ENCODE data around the gene ABHD15. TPM values are rescaled to one million over a fixed set of nuclear protein-coding genes. Genes with fewer than 3 reads are reported as not detected.

The ABHD15 gene
- total RNA-seq, 1 donor from 2014 or later = 13.3 TPM

DNA sequence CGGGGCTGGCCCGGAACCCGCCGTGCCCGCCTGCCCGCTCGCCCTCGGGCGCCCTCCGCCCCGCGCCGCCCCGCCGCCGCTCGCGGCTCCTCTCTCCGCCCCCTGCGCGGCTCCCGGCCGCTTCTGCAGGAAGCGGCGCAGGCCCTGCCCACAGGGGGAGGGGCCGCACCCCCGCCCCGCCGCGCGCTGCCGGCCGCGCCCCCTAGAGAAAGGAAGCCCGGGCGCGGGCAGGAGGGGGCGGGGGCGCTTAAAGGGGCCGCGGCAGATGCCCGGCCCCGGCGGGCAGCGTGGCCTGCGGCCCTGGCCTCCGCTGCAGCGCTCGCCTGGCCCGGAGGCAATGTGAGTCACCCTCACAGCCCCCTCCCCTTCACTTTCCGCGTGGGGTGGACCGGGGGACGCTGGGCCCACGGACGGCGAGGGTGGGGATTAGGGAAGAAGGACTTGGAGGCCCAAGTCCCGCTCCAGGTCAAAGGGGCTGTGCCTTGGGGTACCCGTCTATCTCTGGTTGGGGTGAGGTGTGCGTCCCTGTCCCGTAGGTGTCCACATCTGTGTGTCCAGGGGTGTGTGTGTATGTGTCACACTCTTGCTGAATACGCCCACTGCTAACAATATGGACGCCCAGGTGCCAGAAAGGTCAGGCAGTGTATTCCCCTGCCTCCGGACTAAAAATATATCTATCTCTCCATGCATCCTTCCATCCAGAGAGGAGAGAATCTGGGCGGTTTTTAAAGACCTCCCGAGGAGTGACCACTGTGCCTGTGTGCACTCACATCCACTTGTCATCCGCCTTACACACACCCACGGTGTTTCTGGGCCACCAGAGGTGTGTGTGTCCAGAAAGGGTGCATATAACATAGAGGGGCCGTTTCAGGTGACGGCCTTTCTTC lies 22.9 kb upstream of the ABHD15 start, which contains the start of gene GIT1:
TSS of gene GIT1 (minus strand) at position 125 of the 887 bp plus-strand sequence. CDS start 270 bp downstream, outside the sequence.
- DNase-seq (ENCODE audit: extremely low spot score in 2 of 2) = no peak
- peak within 1 kb of the TSS; percentile 93 for H3K27ac ChIP-seq
- H3K36me3 ChIP-seq = no peaks in the 10 kb centered on the region
- H3K27me3 ChIP-seq = no peaks in the 10 kb centered on the region
- peak within 1 kb of the TSS; percentile 83 to 94 for H3K4me3 ChIP-seq
- peaks cover 70% of the 10 kb centered on the region for H3K4me1 ChIP-seq
- intact Hi-C loops (cut with DNase I) = loop anchor here (10.0 kb wide), 1 partner anchor 345 kb away; the partner anchor contains the start of gene SSH2
- H3K9me3 ChIP-seq = no peaks in the 10 kb centered on the region
- peak in 1 of 2 donors; percentile 79 for TF ChIP-seq POLR2A (IDR thresholded peaks at IDR 0.05)
- TF ChIP-seq POLR2AphosphoS5 (IDR thresholded peaks at IDR 0.05; ENCODE audit: insufficient read depth in 1 of 2, low read depth in 1 of 2) = no peak

DNA sequence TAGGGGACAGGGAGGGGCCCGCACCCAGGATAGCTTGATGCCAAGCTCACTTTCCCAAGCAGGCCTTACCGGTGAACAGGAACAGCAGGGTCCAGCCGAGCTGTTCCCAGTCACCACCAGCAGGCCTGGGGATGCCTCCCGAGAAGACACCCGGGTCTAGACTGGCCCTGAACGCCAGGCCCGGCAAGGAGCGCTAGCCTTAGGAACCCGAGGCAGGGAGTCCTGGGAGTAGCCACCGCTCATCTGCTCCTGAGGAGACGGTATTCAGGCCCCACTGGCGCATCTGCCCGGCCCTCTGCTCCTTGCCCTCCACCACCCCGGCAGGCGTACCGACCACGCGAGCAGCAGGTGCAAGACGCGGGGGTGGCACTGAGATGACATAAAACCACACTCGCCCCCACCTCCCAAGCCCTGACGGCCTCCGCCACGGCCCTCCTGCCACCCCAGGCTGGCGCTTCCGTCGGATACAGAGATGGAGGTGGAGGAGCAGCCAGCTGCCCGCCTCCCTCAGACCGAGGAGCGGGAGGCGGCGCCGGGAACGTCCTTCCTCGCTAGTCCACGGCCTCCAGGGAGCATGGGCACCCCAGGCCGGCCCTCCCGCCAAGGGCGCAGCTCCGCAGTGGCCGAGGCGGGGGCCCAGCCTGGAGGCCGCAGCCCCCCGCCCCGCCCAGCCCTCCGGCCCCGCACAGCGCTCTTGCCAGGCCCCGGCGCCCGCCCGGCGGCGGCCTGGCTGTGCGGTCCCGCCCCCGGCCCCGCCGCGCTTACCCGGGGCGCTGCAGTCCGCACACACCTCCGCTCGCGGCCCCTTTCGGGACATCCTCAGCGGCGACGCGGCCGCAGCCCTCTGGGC lies 21.9 kb upstream of the ABHD15 start:
- peak overlapping the region; percentile 83 to 94 for H3K4me3 ChIP-seq
- intact Hi-C loops (cut with DNase I) = loop anchor here (10.0 kb wide), 1 partner anchor 346 kb away; the partner anchor contains the start of gene SSH2

DNA sequence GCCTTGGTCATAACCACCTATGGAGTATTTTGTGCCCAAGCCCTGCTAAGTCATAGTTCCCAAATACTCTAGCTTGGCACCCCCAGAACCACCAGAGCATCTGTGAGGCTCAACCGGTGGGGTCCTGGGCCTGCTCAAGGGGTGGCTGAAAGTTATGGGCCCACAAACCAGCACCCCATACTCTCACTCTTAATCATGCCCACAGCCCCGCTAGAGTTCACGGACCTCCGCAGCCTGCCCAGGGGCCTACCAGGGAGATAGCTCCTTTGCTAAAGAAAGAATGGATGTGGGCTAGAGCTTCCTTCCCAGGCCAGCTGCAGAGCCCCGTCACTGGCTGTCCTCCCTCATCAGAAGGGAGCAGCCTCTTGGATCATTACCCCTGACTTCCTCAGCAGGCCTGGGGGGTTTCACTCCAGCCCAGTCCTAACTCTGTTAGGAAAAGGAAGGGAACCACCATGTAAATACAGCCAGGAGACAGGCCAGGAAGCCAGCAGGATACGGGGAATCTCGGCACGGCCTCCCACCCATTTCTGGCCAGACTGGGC lies 21.3 kb upstream of the ABHD15 start:
- DNase-seq (ENCODE audit: extremely low spot score in 2 of 2) = no peak
- Histone ChIP-seq H3K27ac (peak overlapping the region; percentile 80), H3K27me3 (no peaks in the 10 kb centered on the region), H3K4me1 (peaks cover 73% of the 10 kb centered on the region), H3K9me3 (no peaks in the 10 kb centered on the region), H3K4me3 (peak overlapping the region; percentile 83 to 94), H3K36me3 (no peaks in the 10 kb centered on the region)
- TF ChIP-seq POLR2AphosphoS5 (IDR thresholded peaks at IDR 0.05; ENCODE audit: insufficient read depth in 1 of 2, low read depth in 1 of 2) (no peak), POLR2A (IDR thresholded peaks at IDR 0.05) (no peak)
- TF ChIP-seq, protein P1, sequence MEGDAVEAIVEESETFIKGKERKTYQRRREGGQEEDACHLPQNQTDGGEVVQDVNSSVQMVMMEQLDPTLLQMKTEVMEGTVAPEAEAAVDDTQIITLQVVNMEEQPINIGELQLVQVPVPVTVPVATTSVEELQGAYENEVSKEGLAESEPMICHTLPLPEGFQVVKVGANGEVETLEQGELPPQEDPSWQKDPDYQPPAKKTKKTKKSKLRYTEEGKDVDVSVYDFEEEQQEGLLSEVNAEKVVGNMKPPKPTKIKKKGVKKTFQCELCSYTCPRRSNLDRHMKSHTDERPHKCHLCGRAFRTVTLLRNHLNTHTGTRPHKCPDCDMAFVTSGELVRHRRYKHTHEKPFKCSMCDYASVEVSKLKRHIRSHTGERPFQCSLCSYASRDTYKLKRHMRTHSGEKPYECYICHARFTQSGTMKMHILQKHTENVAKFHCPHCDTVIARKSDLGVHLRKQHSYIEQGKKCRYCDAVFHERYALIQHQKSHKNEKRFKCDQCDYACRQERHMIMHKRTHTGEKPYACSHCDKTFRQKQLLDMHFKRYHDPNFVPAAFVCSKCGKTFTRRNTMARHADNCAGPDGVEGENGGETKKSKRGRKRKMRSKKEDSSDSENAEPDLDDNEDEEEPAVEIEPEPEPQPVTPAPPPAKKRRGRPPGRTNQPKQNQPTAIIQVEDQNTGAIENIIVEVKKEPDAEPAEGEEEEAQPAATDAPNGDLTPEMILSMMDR (IDR thresholded peaks at IDR 0.05) = no peak
- intact Hi-C loops (cut with DNase I) = loop anchor here (10.0 kb wide), 1 partner anchor 347 kb away; the partner anchor contains the start of gene SSH2

More for the DNA sequence above, 21.9 kb upstream of the ABHD15 start:
- Histone ChIP-seq H3K27ac (peak overlapping the region; percentile 80), H3K9me3 (no peaks in the 10 kb centered on the region), H3K27me3 (no peaks in the 10 kb centered on the region), H3K36me3 (no peaks in the 10 kb centered on the region), H3K4me1 (peaks cover 69% of the 10 kb centered on the region)
- DNase-seq (ENCODE audit: extremely low spot score in 2 of 2) = no peak
- TF ChIP-seq, protein P1 (IDR thresholded peaks at IDR 0.05) = no peak
- TF ChIP-seq POLR2AphosphoS5 (IDR thresholded peaks at IDR 0.05; ENCODE audit: insufficient read depth in 1 of 2, low read depth in 1 of 2) = peak in 1 of 2 donors; percentile 23

DNA sequence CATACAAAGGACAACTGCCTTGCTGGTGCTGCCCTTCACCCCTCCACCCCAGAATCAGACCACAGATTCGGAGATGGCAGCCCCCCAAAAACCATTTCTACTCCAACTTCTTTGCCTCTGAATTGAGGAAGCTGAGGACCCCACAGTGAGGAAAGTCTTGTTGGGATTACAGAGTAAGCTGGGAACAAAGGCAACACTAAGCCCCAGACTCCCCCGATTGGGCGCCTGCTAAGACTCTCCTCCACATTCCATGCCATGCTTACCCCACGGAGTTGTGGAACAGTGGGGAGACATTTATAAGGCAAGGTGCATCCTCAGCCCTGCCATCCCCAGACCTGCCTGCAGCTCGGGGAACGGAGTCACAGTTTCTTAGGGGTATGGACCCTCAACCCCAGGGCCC lies 20.8 kb upstream of the ABHD15 start:
- DNase-seq (ENCODE audit: extremely low spot score in 2 of 2) = no peak
- intact Hi-C loops (cut with DNase I) = loop anchor here (10.0 kb wide), 1 partner anchor 347 kb away; the partner anchor contains the start of gene SSH2
- Histone ChIP-seq H3K27me3 (no peaks in the 10 kb centered on the region), H3K4me3 (peak overlapping the region; percentile 83 to 94), H3K9me3 (no peaks in the 10 kb centered on the region), H3K36me3 (peaks cover 0 to 1% of the 10 kb centered on the region in 2 donors), H3K4me1 (peaks cover 75% of the 10 kb centered on the region), H3K27ac (peak overlapping the region; percentile 80)
- TF ChIP-seq, protein P1 (IDR thresholded peaks at IDR 0.05) = no peak
- no peak for TF ChIP-seq POLR2A (IDR thresholded peaks at IDR 0.05)
- no peak for TF ChIP-seq POLR2AphosphoS5 (IDR thresholded peaks at IDR 0.05; ENCODE audit: insufficient read depth in 1 of 2, low read depth in 1 of 2)
